A549 (cell line): ENCODE data around the gene FOXJ3. TPM values are rescaled to one million over a fixed set of nuclear protein-coding genes. Genes with fewer than 3 reads are reported as not detected.

ENCODE experiments used
- ATAC-seq, 2 experiments: fragments of 200-7000 bp in 1 of 2; fragments of >200 bp in 1 of 2; cut with Nextera tagmentation in 1 of 2; cut with Tn5 transposase in 1 of 2; 3 replicates each; pipeline versions ENCODE4 v1.8.0 to v1.9.1; 2018 to 2020; ENCODE audit warnings: mild to moderate bottlenecking in 1 of 2, moderate library complexity in 1 of 2
- CTCF ChIA-PET: fragments of 300-600 bp; sonication (Branson Sonifier 250); formaldehyde crosslinking; extraction: SDS; loops from one replicate; lab custom pipeline; 2021; ENCODE audit warnings: antibody characterized with exemption, inconsistent platforms; lab: Yijun Ruan, JAX
- POLR2A ChIA-PET: fragments of 350-600 bp; formaldehyde crosslinking; extraction: SDS; loops from one replicate; lab custom pipeline; 2021; ENCODE audit warnings: antibody characterized with exemption, inconsistent platforms; lab: Yijun Ruan, JAX
- DNase-seq, 2 experiments: peaks; one replicate each; pipeline versions ENCODE4 v3.0.0 to v3.0.0-alpha.2; 2011 to 2016; ENCODE audit warnings: low read depth in 1 of 2, low spot score in 1 of 2
- FAIRE-seq: peaks from 2 replicates; lab custom pipeline; 2011; peaks lifted over from hg19 to GRCh38; lab: Jason Lieb, UNC
- H3K27ac ChIP-seq, 2 experiments: fragments of >200 bp; sonication (Bioruptor Twin); formaldehyde crosslinking; 3 replicates each; pipeline ENCODE4 v1.5.1; 2016 to 2017
- H3K4me1 ChIP-seq: fragments of >200 bp; sonication (Bioruptor Twin); formaldehyde crosslinking; 3 replicates; pipeline ENCODE4 v1.6.1; 2016
- H3K4me2 ChIP-seq: fragments of >200 bp; sonication (Bioruptor Twin); formaldehyde crosslinking; 3 replicates; pipeline ENCODE4 v1.6.1; 2016
- H3K4me3 ChIP-seq: fragments of >200 bp; sonication (Bioruptor Twin); formaldehyde crosslinking; 3 replicates; pipeline ENCODE4 v1.5.1; 2016
- H3K9me3 ChIP-seq: fragments of >200 bp; sonication (Bioruptor Twin); formaldehyde crosslinking; 3 replicates; pipeline ENCODE4 v1.6.1; 2016
- ATOH8 ChIP-seq: fragments of 250-450 bp; sonication (Bioruptor Pico); IDR thresholded peaks from 2 replicates; pipeline ENCODE4 v1.5.0; 2020; ENCODE audit warnings: low read depth, mild to moderate bottlenecking, moderate library complexity
- CBX2 ChIP-seq: fragments of 200-600 bp; sonication (generic); IDR thresholded peaks from 2 replicates; pipeline ENCODE4 v1.6.1; 2016; ENCODE audit warnings: low read depth, mild to moderate bottlenecking, borderline replicate concordance
- CEBPB ChIP-seq, 2 experiments: fragments of >200 bp in 1 of 2; sonication (Bioruptor Twin) in 1 of 2; formaldehyde crosslinking in 1 of 2; IDR thresholded peaks; 2 replicates each; pipeline ENCODE4 v1.6.1; 2012 to 2016
- EHF ChIP-seq: fragments of 250-450 bp; sonication (Bioruptor Pico); IDR thresholded peaks from 2 replicates; pipeline ENCODE4 v1.5.0; 2020; ENCODE audit warnings: mild to moderate bottlenecking
- EHMT2 ChIP-seq: fragments of 200-600 bp; sonication (generic); IDR thresholded peaks from 2 replicates; pipeline ENCODE4 v1.6.1; 2016; ENCODE audit warnings: antibody characterized with exemption, low read depth, mild to moderate bottlenecking, moderate library complexity
- FOSB ChIP-seq: fragments of 250-450 bp; sonication (Bioruptor Pico); IDR thresholded peaks from 2 replicates; pipeline ENCODE4 v1.5.0; 2020; ENCODE audit warnings: mild to moderate bottlenecking, moderate library complexity
- FOSL2 ChIP-seq, 2 experiments: fragments of 450-650 bp in 1 of 2; fragments of >200 bp in 1 of 2; sonication (Bioruptor Twin) in 1 of 2; formaldehyde crosslinking; IDR thresholded peaks; 2 replicates each; pipeline versions ENCODE4 v1.5.0 to v1.6.1; 2016 to 2020; ENCODE audit warnings: mild to moderate bottlenecking in 1 of 2, moderate library complexity in 1 of 2
- HDAC2 ChIP-seq: fragments of 200-600 bp; sonication (generic); IDR thresholded peaks from 2 replicates; pipeline ENCODE4 v1.6.1; 2016
- HES2 ChIP-seq: fragments of >200 bp; sonication (Bioruptor Twin); formaldehyde crosslinking; IDR thresholded peaks from 2 replicates; pipeline ENCODE4 v1.6.1; 2016
- JUN ChIP-seq, 2 experiments: fragments of >200 bp; sonication (Bioruptor Twin); formaldehyde crosslinking; IDR thresholded peaks; 2 replicates in 1 of 2; 3 replicates in 1 of 2; pipeline ENCODE4 v1.6.1; 2016 to 2017
- JUNB ChIP-seq: fragments of >200 bp; sonication (Bioruptor Twin); formaldehyde crosslinking; IDR thresholded peaks from 2 replicates; pipeline ENCODE4 v1.6.1; 2016
- KDM1A ChIP-seq: fragments of 200-600 bp; sonication (generic); IDR thresholded peaks from 2 replicates; pipeline ENCODE4 v1.6.1; 2016; ENCODE audit warnings: low read depth, mild to moderate bottlenecking
- KDM5A ChIP-seq: fragments of 200-600 bp; sonication (generic); IDR thresholded peaks from 2 replicates; pipeline ENCODE4 v1.6.1; 2016; ENCODE audit warnings: antibody characterized with exemption, mild to moderate bottlenecking
- MYC ChIP-seq: IDR thresholded peaks from 2 replicates; pipeline ENCODE4 v1.6.1; 2012; ENCODE audit warnings: mild to moderate bottlenecking, inconsistent platforms, low read length, improper control_type of control experiment, borderline replicate concordance
- NFE2L2 ChIP-seq: fragments of 150-350 bp; conservative IDR thresholded peaks from 2 replicates; pipeline ENCODE4 v1.6.1; 2014; ENCODE audit warnings: low read length
- NPAS2 ChIP-seq: fragments of 250-450 bp; sonication (Bioruptor Pico); IDR thresholded peaks from 2 replicates; pipeline ENCODE4 v1.8.0; 2022; ENCODE audit warnings: mild to moderate bottlenecking, moderate library complexity, borderline replicate concordance
- PBX3 ChIP-seq: IDR thresholded peaks from 2 replicates; pipeline ENCODE4 v1.6.1; 2012
- PHF8 ChIP-seq: fragments of 200-600 bp; sonication (generic); IDR thresholded peaks from 2 replicates; pipeline ENCODE4 v1.6.1; 2016; ENCODE audit warnings: low read depth, mild to moderate bottlenecking, antibody characterized with exemption, moderate library complexity, borderline replicate concordance
- POLR2A ChIP-seq: IDR thresholded peaks from 2 replicates; pipeline ENCODE4 v1.6.1; 2012; ENCODE audit warnings: mild to moderate bottlenecking, low read length
- RAD21 ChIP-seq, 2 experiments: fragments of >200 bp in 1 of 2; sonication (Bioruptor Twin) in 1 of 2; formaldehyde crosslinking in 1 of 2; IDR thresholded peaks in 1 of 2; conservative IDR thresholded peaks in 1 of 2; 2 replicates in 1 of 2; 3 replicates in 1 of 2; pipeline ENCODE4 v1.6.1; 2012 to 2018; ENCODE audit warnings: inconsistent platforms in 1 of 2
- RCOR1 ChIP-seq: fragments of 150-350 bp; IDR thresholded peaks from 2 replicates; pipeline ENCODE4 v1.6.1; 2014; ENCODE audit warnings: antibody characterized with exemption, low read length, low read depth
- REST ChIP-seq: fragments of 200-600 bp; sonication (generic); IDR thresholded peaks from 2 replicates; pipeline ENCODE4 v1.6.1; 2016; ENCODE audit warnings: antibody characterized with exemption, mild to moderate bottlenecking, moderate library complexity
- SREBF2 ChIP-seq: fragments of 450-650 bp; IDR thresholded peaks from 2 replicates; pipeline ENCODE4 v1.6.1; 2014; ENCODE audit warnings: mild to moderate bottlenecking, moderate library complexity
- TFCP2L1 ChIP-seq: fragments of 250-450 bp; sonication (Bioruptor Pico); IDR thresholded peaks from 2 replicates; pipeline ENCODE4 v1.5.0; 2021; ENCODE audit warnings: mild to moderate bottlenecking
- WGBS: methylation state at CpG from one replicate; pipeline ENCODE4 v1.1.6; 2017; ENCODE audit errors: missing lambda C conversion rate; 5-methylcytosine and 5-hydroxymethylcytosine counted together
- polyA plus RNA-seq, 4 experiments: library from polyadenylated mRNA; depleted of rRNA in 3 of 4; stranded (reverse); fragments of >200 nt; fragmentation: RNase III in 1 of 4; extraction: RNeasy Plus Mini Kit Qiagen cat#74134 plus additional on column Dnase treatment in 1 of 4; gene quantifications; 2 replicates in 3 of 4; 3 replicates in 1 of 4; pipeline ENCODE4 v1.2.3, GENCODE V29; 2011 to 2017

Gene FOXJ3
- polyA plus RNA-seq, 2 of the 4 experiments (the other 2 are of a cell fraction): 16.8 to 45.0 TPM

GRCh38 chr1:42282867-42283583, 52.0 kb downstream of the FOXJ3 start:
- Histone ChIP-seq H3K27ac (no peak overlapping the region), H3K4me3 (no peak overlapping the region), H3K9me3 (no peaks in the 10 kb centered on the region), H3K4me2 (peak overlapping the region; percentile 40), H3K4me1 (peaks cover 19% of the 10 kb centered on the region)
- 73% methylated on average over 5 of the region's 5 CpGs for WGBS
- POLR2A ChIA-PET: no interaction called here
- peak; percentile 43 to 52; a peak in 3 of 6 replicates for ATAC-seq
- DNase-seq: peak in 1 of 2 experiments; percentile 1
- CTCF ChIA-PET: interaction anchor here (1.3 kb wide), 1 partner anchor 110 kb away, joined by 3 read pairs; no protein-coding TSS in a partner anchor
- FAIRE-seq: no peak
- no peak for TF ChIP-seq REST
- TF ChIP-seq CBX2: no peak
- no peak for TF ChIP-seq HES2
- no peak for TF ChIP-seq CEBPB (IDR thresholded peaks at IDR 0.05)
- no peak for TF ChIP-seq FOSL2 (IDR thresholded peaks at IDR 0.05)
- peak; percentile 35; the same call in 1 of the 2 replicates for TF ChIP-seq FOSL2 (CRISPR knock-in tag; IDR thresholded peaks at IDR 0.05)
- TF ChIP-seq POLR2A: no peak
- no peak for TF ChIP-seq EHF
- no peak for TF ChIP-seq FOSB (CRISPR knock-in tag)

- POLR2A ChIA-PET: no interaction called here
- TF ChIP-seq EHF (no peak), FOSL2 (IDR thresholded peaks at IDR 0.05) (no peak), FOSL2 (CRISPR knock-in tag; IDR thresholded peaks at IDR 0.05) (no peak), NPAS2 (CRISPR knock-in tag) (no peak), HDAC2 (no peak), MYC (no peak), SREBF2 (no peak), EHMT2 (no peak), ATOH8 (CRISPR knock-in tag) (no peak)
- no peak overlapping the region for H3K4me3 ChIP-seq
- no peak overlapping the region for H3K4me2 ChIP-seq
- H3K9me3 ChIP-seq: no peaks in the 10 kb centered on the region
- peaks cover 19% of the 10 kb centered on the region for H3K4me1 ChIP-seq
- H3K27ac ChIP-seq: no peak overlapping the region
- WGBS: 92% methylated on average over 2 of the region's 2 CpGs
- CTCF ChIA-PET: interaction anchor here (0.7 to 1.3 kb wide), 2 partner anchors 109 to 298 kb away, joined by 3 read pairs; no protein-coding TSS in a partner anchor
- no peak for DNase-seq
- ATAC-seq: no peak
- FAIRE-seq: no peak
These were observed 52.9 kb downstream of the FOXJ3 start for GRCh38 chr1:42282024-42282579.

GRCh38 chr1:42280821-42281220, 54.2 kb downstream of the FOXJ3 start:
- 91% methylated on average over 1 of the region's 1 CpG for WGBS
- no peak overlapping the region for H3K27ac ChIP-seq
- H3K4me1 ChIP-seq: peaks cover 19% of the 10 kb centered on the region
- ChIA-PET POLR2A (no interaction called here), CTCF (no interaction called here)
- no peak for ATAC-seq
- no peaks in the 10 kb centered on the region for H3K9me3 ChIP-seq
- TF ChIP-seq KDM5A (no peak), JUN (IDR thresholded peaks at IDR 0.05) (no peak), EHMT2 (no peak), RAD21 (conservative IDR thresholded peaks at IDR 0.05 in 1 of 2, IDR thresholded peaks at IDR 0.05 in 1 of 2) (no peak), JUNB (no peak), KDM1A (no peak), CEBPB (IDR thresholded peaks at IDR 0.05) (no peak), PHF8 (no peak), RCOR1 (no peak), HDAC2 (no peak), TFCP2L1 (CRISPR knock-in tag) (no peak), NFE2L2 (no peak), PBX3 (no peak)
- FAIRE-seq: no peak
- no peak for DNase-seq
- H3K4me2 ChIP-seq: no peak overlapping the region
- no peak overlapping the region for H3K4me3 ChIP-seq
